PC-3 (cell line): ENCODE measurements around the gene MAST3. TPM values are rescaled to one million over a fixed set of nuclear protein-coding genes. Genes with fewer than 3 reads are reported as not detected.

Experiments used
- ATAC-seq: fragments of 200-7000 bp; cut with Tn5 transposase; 2 replicates; pipeline ENCODE4 v1.9.1; 2020; ENCODE audit warnings: mild to moderate bottlenecking, moderate library complexity
- BruUV-seq: library from RNA; stranded (reverse); fragments of 400-500 nt; replicated peaks from 2 replicates; lab custom pipeline; 2021; lab: Mats Ljungman, UMichigan
- CTCF ChIA-PET: fragments of 300-600 bp; sonication (Branson Sonifier 250); formaldehyde crosslinking; loops from one replicate; lab custom pipeline; 2022; ENCODE audit warnings: antibody characterized with exemption; lab: Charles Lee
- POLR2A ChIA-PET: fragments of 300-600 bp; sonication (Branson Sonifier 250); formaldehyde crosslinking; loops from one replicate; lab custom pipeline; 2022; ENCODE audit warnings: antibody characterized with exemption; ENCODE audit not compliant: unreplicated experiment; lab: Charles Lee
- DNase-seq: peaks from one replicate; pipeline ENCODE4 v3.0.0-alpha.2; 2015
- H2AFZ ChIP-seq: fragments of 300-600 bp; sonication (generic); 2 replicates; pipeline ENCODE4 v1.6.0; 2016; ENCODE audit warnings: antibody characterized with exemption, low read length
- H3F3A ChIP-seq: fragments of 300-600 bp; sonication (generic); one replicate; pipeline ENCODE4 v1.6.0; 2017; ENCODE audit warnings: antibody characterized with exemption, low read length, control low read depth, mild to moderate bottlenecking; ENCODE audit not compliant: unreplicated experiment
- H3K27ac ChIP-seq: fragments of 300-600 bp; sonication (generic); 2 replicates; pipeline ENCODE4 v1.5.1; 2016; ENCODE audit warnings: mild to moderate bottlenecking, low read length
- H3K27me3 ChIP-seq: fragments of 300-600 bp; sonication (generic); 2 replicates; pipeline ENCODE4 v1.6.1; 2016; ENCODE audit warnings: low read length, mixed read lengths
- H3K36me3 ChIP-seq: fragments of 300-600 bp; sonication (generic); 2 replicates; pipeline ENCODE4 v1.6.1; 2016; ENCODE audit warnings: low read depth, mixed run types, low read length, mixed read lengths
- H3K4me1 ChIP-seq: fragments of 300-600 bp; sonication (generic); 2 replicates; pipeline ENCODE4 v1.5.1; 2016; ENCODE audit warnings: low read length; ENCODE audit not compliant: insufficient read depth
- H3K4me2 ChIP-seq: fragments of 300-600 bp; sonication (generic); 2 replicates; pipeline ENCODE4 v1.6.0; 2016; ENCODE audit warnings: low read length
- H3K4me3 ChIP-seq: fragments of 300-600 bp; sonication (generic); 2 replicates; pipeline ENCODE4 v1.5.1; 2016; ENCODE audit warnings: mild to moderate bottlenecking, low read length, mixed read lengths
- H3K79me2 ChIP-seq: fragments of 300-600 bp; sonication (generic); 2 replicates; pipeline ENCODE4 v1.6.1; 2017; ENCODE audit warnings: low read length, mixed read lengths
- H3K9ac ChIP-seq: fragments of 300-600 bp; sonication (generic); 2 replicates; pipeline ENCODE4 v1.6.0; 2016; ENCODE audit warnings: mild to moderate bottlenecking, low read length
- H3K9me2 ChIP-seq: fragments of 300-600 bp; sonication (generic); replicated peaks from 2 replicates; pipeline ENCODE4 v1.6.1; 2016; ENCODE audit warnings: mixed run types, low read length, mixed read lengths
- H3K9me3 ChIP-seq: fragments of 300-600 bp; sonication (generic); 2 replicates; pipeline ENCODE4 v1.6.1; 2016; ENCODE audit warnings: low read length, mixed read lengths
- H4K20me1 ChIP-seq: fragments of 300-600 bp; sonication (generic); 2 replicates; pipeline ENCODE4 v1.6.1; 2016; ENCODE audit warnings: low read length, mixed read lengths
- CTCF ChIP-seq: fragments of 300-600 bp; sonication (generic); conservative IDR thresholded peaks from 2 replicates; pipeline ENCODE4 v1.5.1; 2017; ENCODE audit warnings: antibody characterized with exemption, low read depth, mild to moderate bottlenecking, low read length
- EZH2 ChIP-seq: fragments of 300-600 bp; sonication (generic); IDR thresholded peaks from one replicate; pipeline ENCODE4 v1.6.1; 2017; ENCODE audit warnings: antibody characterized with exemption, mild to moderate bottlenecking, low read length; ENCODE audit not compliant: unreplicated experiment
- EZH2phosphoT487 ChIP-seq: fragments of 300-600 bp; sonication (generic); IDR thresholded peaks from 2 replicates; pipeline ENCODE4 v1.6.1; 2018; ENCODE audit warnings: mild to moderate bottlenecking, antibody characterized with exemption, low read length, borderline replicate concordance
- intact Hi-C: fragments of 100-400 bp; cut with micrococcal nuclease; formaldehyde crosslinking; loops from 2 replicates; pipeline ENCODE4 v1.9.0; 2023
- total RNA-seq: library from RNA; depleted of rRNA; stranded (reverse); fragments of >200 nt; gene quantifications from 2 replicates; pipeline ENCODE4 v1.2.3, GENCODE V29; 2014

The MAST3 gene
- total RNA-seq, 1 experiment from 2014 or later, result 8.1 TPM

- ChIA-PET CTCF (no interaction called here), POLR2A (no interaction called here)
- H3K36me3 ChIP-seq, result 0 out of 2 replicates have a peak, but pooled peaks cover 5% of the 10 kb centered on the region
- no peaks in the 10 kb centered on the region for H3K9me2 ChIP-seq
- H3K4me1 ChIP-seq, result peaks cover 18% of the 10 kb centered on the region
- H3F3A ChIP-seq, result no peaks in the 10 kb centered on the region
- H4K20me1 ChIP-seq, result no peaks in the 10 kb centered on the region; the same call in 1 of the 2 replicates
- H3K79me2 ChIP-seq, result peaks cover 30% of the 10 kb centered on the region
- H3K9me3 ChIP-seq, result no peaks in the 10 kb centered on the region
- H2AFZ ChIP-seq, result no peak overlapping the region
- H3K27me3 ChIP-seq, result no peaks in the 10 kb centered on the region
- ATAC-seq (no peak), DNase-seq (no peak)
- H3K27ac ChIP-seq, result no peak overlapping the region
- no peak for TF ChIP-seq CTCF
- TF ChIP-seq EZH2, result no peak
- no peak for TF ChIP-seq EZH2phosphoT487
- H3K4me2 ChIP-seq, result no peak overlapping the region
- H3K9ac ChIP-seq, result no peak overlapping the region
- BruUV-seq, result no TSS peak
- intact Hi-C loops, result no loop called here
- H3K4me3 ChIP-seq, result no peak overlapping the region
These were observed 57.8 kb downstream of the MAST3 start for GRCh38 chr19:18155095-18156087.

GRCh38 chr19:18156268-18156667 is 58.7 kb downstream of the MAST3 start:
- H3F3A ChIP-seq, result no peaks in the 10 kb centered on the region
- no peaks in the 10 kb centered on the region for H3K27me3 ChIP-seq
- TF ChIP-seq EZH2phosphoT487, result no peak
- no peak for TF ChIP-seq CTCF
- no peak for TF ChIP-seq EZH2
- DNase-seq (no peak), ATAC-seq (no peak)
- no peak overlapping the region for H3K4me2 ChIP-seq
- H3K9me2 ChIP-seq, result no peaks in the 10 kb centered on the region
- intact Hi-C loops, result no loop called here
- no TSS peak for BruUV-seq
- H3K9ac ChIP-seq, result no peak overlapping the region
- ChIA-PET CTCF (no interaction called here), POLR2A (no interaction called here)
- no peak overlapping the region for H3K4me3 ChIP-seq
- H4K20me1 ChIP-seq, result no peaks in the 10 kb centered on the region; the same call in 1 of the 2 replicates
- no peak overlapping the region for H3K27ac ChIP-seq
- no peak overlapping the region for H2AFZ ChIP-seq
- 0 out of 2 replicates have a peak, but pooled peaks cover 5% of the 10 kb centered on the region for H3K36me3 ChIP-seq
- H3K79me2 ChIP-seq, result peaks cover 30% of the 10 kb centered on the region
- peaks cover 21% of the 10 kb centered on the region for H3K4me1 ChIP-seq
- no peaks in the 10 kb centered on the region for H3K9me3 ChIP-seq
